Muscle of arm (tissue), 14 donors: ENCODE results near the gene RNF121. TPM values are rescaled to one million over a fixed set of nuclear protein-coding genes. Genes with fewer than 3 reads are reported as not detected.
"Not testable (repeated sequence)": the region's sequence is repeated elsewhere in the genome, so short reads cannot be mapped to it uniquely, and the experiment has no call there.

Experiments used
- DNase-seq: peaks from one replicate; pipeline ENCODE4 v3.0.0-alpha.2; 2013
- long read RNA-seq, 11 donors: transcript quantifications; one replicate each; lab custom pipeline, GENCODE V29; 2026
- polyA plus RNA-seq, 12 donors: library from polyadenylated mRNA; unstranded; fragments of 120-200 nt; gene quantifications; one replicate each; pipeline ENCODE4 v1.2.1, GENCODE V29; 2013; ENCODE audit not compliant: insufficient read length in 12 of 12

RNF121 gene
- polyA plus RNA-seq, result 10 to 100 TPM in 11 of 12 donors, not detected in 1; 24.4 to 35.4 (median 29.2) TPM
- long read RNA-seq, donor 1, partial matches to known transcripts, result 0 of 3 reads
- long read RNA-seq, donor 1, other reads (novel, unspliced or antisense), result 0 of 3 reads
- long read RNA-seq, donor 2, transcript RNF121-201 (9 exons, 2,625 nt), result major isoform, 6 of 10 reads
- long read RNA-seq, donor 2, partial matches to known transcripts, result 0 of 10 reads
- long read RNA-seq, donor 2, other reads (novel, unspliced or antisense), result 0 of 10 reads
- long read RNA-seq, donor 3, partial matches to known transcripts, result 0 of 4 reads
- long read RNA-seq, donor 3, other reads (novel, unspliced or antisense), result 0 of 4 reads
- long read RNA-seq, donor 4, partial matches to known transcripts, result 0 of 6 reads
- long read RNA-seq, donor 4, other reads (novel, unspliced or antisense), result 0 of 6 reads
- long read RNA-seq, donor 5, result 0 reads
- long read RNA-seq, donor 6, partial matches to known transcripts, result 0 of 5 reads
- long read RNA-seq, donor 6, other reads (novel, unspliced or antisense), result 0 of 5 reads
- long read RNA-seq, donor 7, partial matches to known transcripts, result 0 of 3 reads
- long read RNA-seq, donor 7, other reads (novel, unspliced or antisense), result 0 of 3 reads
- long read RNA-seq, donor 8, transcript RNF121-201 (9 exons, 2,625 nt), result major isoform, 8 of 10 reads
- long read RNA-seq, donor 8, partial matches to known transcripts, result 0 of 10 reads
- long read RNA-seq, donor 8, other reads (novel, unspliced or antisense), result 0 of 10 reads
- long read RNA-seq, donor 9, transcript RNF121-201 (9 exons, 2,625 nt), result major isoform, 5 of 6 reads
- long read RNA-seq, donor 9, partial matches to known transcripts, result 0 of 6 reads
- long read RNA-seq, donor 9, other reads (novel, unspliced or antisense), result 0 of 6 reads
- long read RNA-seq, donor 10, partial matches to known transcripts, result 0 of 5 reads
- long read RNA-seq, donor 10, other reads (novel, unspliced or antisense), result 0 of 5 reads
- long read RNA-seq, donor 11, transcript RNF121-201 (9 exons, 2,625 nt), result major isoform, 6 of 7 reads
- long read RNA-seq, donor 11, partial matches to known transcripts, result 0 of 7 reads
- long read RNA-seq, donor 11, other reads (novel, unspliced or antisense), result 0 of 7 reads

DNA sequence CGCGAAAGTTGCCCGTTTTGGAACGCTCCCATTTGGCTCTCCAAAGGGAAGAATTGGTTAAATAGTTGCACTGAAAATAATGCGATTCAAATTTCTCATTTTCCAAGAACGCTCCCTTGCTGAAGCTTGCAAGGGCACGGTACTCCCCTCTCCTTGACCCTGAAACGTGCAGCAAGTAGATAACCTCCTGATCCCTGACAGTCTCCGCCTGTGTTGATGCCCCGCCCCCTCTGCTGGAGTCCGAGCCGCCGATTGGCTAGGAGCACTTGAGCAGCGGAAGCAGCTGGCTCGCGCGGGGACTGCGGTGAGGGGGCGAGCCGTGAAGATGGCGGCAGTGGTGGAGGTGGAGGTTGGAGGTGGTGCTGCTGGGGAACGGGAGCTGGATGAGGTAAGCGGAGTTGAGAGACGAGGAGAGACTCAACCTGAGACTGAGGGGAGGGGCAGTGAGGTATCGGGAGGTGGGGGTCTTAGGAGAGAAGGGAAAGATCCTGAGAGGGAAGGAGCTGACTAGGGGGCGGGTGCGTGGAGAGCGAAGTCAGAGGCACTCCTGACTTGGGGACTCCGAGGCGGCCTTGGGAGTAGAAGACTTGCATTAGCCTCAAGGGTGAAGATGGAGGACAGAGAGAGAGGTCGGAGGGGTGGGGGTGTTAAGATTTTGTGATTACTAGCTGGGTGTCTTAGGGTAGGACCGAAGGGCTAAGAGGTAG lies at the start of gene RNF121:
RNF121 (plus strand) TSS at position 310 of the 707 bp plus-strand sequence; CDS start at position 326, 16 bp downstream.
- DNase-seq, result peak; percentile 97

DNA sequence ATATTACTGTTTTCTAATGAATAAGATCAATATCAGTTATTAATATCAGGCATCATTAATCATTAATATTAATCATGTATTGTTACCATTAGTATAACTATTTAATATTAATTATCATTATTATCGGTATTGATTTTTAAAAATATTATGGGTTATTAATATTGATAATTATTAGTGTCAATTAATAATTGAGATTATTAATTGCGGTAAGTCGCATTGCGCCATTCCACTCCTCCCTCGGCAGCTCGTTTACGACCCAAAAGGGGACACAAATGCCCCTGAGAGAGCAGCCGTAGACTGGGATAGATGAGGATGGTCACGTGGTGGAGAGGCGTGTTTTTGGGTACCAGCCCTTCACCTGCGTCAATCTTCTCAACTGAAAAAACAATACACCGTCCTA lies 43.0 kb upstream of the RNF121 start:
- not testable (repeated sequence) for DNase-seq

DNA sequence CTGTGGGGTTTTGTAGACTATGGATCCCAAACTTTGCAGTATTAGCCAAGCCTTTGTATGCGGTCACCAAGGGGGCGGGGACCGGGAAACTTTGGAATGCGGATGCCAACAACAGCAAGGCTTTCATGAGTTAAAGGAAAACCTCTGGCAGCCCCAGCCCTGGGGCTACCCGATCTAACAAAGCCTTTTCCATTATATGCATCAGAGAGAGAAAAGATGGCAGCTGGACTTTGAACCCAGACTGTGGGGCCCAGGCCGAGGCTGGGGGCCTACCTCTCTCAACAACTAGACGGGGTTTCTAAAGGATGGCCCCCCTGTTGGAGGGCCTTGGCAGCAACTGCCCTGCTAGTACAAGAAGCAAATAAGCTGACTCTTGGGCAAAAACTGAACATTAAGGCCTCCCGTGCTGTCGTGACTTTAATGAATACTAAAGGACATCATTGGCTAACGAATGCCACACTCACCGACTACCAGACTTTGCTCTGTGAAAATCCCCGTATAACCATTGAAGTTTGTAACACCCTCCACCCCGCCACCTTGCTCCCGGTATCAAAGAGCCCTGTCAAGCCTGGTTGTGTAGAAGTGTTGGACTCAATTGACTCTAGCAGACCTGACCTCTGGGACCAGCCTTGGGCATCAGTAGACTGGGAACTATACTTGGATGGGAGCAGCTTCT lies 40.4 kb upstream of the RNF121 start:
- not testable (repeated sequence) for DNase-seq

DNA sequence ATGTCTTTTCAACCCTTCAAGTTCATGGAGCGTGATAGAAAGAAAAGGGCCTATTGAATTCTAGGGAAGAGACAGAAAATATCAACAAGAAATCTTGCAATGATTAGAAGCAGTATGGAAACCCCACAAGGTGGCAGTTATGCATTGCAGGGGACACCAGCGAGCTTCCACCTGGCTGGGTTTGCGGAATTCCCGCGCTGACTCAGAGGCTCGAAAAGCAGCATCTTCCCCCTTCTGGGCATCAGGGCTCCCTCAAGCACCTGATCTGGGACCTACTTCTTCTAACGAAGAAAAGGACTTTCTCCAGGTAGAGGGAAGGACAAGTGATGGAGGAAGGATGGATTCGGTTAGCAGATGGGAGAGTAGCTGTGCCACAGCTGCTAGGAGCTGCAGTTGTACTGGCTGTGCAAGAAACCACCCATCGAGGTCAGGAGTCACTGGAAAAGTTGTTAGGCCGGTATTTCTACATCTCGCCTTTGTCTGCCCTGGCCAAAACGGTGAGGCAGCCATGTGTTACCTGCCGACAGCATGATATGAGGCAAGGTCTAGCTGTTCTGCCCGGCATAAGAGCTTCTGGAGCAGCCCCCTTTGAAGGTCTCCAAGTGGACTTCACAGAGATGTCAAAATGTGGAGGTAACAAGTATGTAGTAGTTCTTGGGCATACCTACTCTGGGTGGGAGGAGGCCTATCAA lies 39.5 kb upstream of the RNF121 start:
- DNase-seq, result not testable (repeated sequence)

DNA sequence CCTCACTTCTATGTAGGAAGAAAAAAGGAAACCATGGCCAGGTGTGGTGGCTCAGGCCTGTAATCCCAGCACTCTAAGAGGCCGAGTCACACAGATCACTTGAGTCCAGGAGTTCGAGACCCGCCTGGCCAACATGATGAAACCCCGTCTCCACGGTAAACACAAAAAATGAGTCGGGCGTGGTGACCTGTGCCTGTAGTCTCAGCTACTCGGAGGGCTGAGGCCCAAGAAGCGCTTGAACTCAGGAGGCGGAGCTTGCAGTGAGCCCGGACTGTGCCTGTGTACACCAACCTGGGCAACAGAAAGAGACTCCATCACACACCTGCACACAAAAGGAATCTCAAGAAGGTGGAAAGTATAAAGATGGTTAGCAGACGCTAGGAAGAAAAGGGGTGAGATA lies 32.9 kb upstream of the RNF121 start:
- no peak for DNase-seq

DNA sequence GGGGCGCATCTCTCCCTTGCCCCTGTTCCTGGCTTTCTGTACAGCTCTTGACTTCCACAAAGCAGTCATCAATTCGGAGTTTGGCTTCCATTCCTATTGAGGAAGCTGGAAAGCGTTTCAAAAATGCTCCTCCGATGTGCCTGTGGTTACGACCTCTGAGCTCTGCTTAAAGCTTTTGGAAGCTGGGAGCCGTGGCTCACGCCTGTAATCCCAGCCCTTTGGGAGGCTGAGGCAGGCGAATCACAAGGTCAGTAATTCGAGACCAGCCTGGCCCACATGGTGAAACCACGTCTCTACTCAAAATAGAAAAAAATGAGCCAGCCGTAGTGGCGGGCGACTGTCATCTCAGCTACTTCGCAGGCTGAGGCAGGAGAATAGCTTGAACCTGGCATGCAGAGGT lies 27.7 kb upstream of the RNF121 start:
- DNase-seq, result not testable (repeated sequence)

DNA sequence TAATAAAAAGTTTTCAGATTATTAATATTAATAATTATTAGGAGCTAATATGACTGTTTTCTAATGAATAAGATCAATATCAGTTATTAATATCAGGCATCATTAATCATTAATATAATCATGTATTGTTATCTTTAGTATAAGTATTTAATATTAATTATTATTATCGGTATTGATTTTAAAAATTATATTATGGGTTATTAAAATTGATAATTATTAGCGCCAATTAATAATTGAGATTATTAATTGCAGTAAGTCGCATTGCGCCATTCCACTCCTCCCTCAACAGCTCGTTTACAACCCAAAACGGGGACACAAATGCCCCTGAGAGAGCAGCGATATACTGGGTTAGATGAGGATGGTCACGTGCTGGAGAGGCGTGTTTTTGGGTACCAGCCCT lies 20.6 kb upstream of the RNF121 start:
- no peak for DNase-seq

DNA sequence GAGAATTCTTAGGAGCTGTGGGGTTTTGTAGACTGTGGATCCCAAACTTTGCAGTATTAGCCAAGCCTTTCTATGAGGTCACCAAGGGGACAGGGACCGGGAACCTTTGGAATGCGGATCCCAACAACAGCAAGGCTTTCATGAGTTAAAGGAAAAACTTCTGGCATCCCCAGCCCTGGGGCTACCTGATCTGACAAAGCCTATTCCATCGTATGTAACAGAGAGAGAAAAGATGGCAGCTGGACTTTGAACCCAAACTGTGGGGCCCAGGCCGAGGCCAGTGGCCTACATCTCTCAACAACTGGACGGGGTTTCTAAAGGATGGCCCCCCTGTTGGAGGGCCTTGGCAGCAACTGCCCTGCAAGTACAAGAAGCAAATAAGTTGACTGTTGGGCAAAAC lies 18.1 kb upstream of the RNF121 start:
- not testable (repeated sequence) for DNase-seq

DNA sequence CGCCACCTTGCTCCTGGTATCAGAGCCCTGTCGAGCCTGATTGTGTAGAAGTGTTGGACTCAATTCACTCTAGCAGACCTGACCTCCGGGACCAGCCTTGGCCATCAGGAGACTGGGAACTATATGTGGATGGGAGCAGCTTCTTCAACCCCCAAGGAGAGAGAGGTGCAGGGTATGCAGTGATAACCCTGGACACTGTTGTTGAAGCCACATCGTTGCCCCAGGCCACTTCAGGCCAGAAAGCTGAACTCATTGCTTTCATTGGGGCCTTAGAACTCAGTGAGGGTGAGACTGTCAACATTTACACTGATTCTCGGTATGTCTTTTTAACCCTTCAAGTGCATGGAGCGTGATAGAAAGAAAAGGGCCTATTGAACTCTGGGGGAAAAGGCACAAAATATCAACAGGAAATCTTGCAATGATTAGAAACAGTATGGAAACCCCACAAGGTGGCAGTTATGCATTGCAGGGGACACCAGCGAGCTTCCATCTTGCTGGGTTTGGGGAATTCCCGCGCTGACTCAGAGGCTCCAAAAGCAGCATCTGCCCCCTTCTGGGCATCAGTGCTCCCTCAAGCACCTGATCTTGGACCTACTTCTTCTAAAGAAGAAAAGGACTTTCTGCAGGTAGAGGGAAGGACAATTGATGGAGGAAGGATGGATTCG lies 17.4 kb upstream of the RNF121 start:
- DNase-seq, result not testable (repeated sequence)

DNA sequence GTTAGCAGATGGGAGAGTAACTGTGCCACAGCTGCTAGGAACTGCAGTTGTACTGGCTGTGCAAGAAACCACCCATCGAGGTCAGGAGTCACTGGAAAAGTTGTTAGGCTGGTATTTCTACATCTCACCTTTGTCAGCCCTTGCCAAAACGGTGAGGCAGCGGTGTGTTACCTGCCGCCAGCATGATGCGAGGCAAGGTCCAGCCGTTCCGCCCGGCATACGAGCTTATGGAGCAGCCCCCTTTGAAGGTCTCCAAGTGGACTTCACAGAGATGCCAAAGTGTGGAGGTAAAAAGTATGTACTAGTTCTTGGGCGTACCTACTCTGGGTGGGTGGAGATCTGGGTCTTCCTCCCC lies 16.9 kb upstream of the RNF121 start:
- not testable (repeated sequence) for DNase-seq

DNA sequence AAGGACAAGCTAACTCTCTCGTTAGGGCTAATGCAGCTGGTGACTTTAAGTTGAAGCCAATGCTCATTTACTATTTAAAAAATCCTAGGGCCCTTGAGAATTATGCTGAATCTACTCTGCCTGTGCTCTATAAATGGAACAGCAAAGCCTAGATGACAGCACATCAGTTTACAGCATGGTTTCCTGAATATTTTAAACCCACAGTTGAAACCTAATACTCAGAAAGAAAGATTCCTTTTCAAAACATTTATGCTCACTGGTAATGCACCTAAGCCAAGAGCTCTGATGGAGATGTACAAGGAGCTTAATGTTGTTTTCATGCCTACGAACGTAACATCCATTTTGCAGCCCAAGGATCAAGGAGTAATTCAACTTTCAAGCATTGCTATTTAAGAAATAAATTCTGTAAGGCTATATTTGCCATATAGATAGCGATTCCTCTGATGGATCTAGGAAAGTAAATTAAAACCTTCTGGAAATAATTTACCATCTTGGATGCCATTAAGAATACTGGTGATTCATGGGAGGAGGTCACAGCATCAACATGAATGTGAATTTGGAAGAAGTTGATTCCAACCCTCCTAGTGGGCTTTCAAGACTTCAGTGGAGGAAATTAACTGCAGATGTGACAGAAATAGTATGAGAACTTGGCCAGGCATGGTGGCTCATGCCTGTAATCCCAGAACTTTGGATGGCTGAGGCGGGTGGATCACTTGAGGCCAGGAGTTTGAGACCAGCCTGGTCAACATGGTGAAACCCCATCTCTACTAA lies 14.9 kb upstream of the RNF121 start:
- DNase-seq, result no peak

DNA sequence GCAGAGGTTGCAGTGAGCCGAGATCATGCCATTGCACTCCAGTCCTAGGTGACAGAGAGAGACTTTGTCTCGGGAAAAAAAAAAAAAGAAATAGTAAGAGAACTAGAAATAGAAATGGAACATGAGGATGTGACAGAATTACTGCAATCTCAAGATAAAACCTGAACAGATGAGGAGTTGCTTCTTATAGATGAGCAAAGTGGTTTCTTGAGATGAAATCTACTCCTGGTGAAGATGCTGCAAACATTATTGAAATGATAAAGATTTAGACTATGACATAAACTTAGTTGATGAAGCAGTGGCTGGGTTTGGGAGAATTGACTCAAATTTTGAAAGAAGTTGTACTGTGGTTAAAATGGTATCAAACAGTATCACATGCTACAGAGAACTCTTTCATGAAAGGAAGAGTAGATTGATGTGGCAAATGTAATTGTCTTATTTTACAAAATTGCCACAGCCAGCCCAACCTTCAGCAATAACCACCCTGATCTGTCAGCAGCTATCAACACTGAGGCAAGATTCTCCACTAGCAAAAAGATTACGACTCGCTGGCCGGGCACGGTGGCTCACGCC lies 14.1 kb upstream of the RNF121 start:
- DNase-seq, result no peak

DNA sequence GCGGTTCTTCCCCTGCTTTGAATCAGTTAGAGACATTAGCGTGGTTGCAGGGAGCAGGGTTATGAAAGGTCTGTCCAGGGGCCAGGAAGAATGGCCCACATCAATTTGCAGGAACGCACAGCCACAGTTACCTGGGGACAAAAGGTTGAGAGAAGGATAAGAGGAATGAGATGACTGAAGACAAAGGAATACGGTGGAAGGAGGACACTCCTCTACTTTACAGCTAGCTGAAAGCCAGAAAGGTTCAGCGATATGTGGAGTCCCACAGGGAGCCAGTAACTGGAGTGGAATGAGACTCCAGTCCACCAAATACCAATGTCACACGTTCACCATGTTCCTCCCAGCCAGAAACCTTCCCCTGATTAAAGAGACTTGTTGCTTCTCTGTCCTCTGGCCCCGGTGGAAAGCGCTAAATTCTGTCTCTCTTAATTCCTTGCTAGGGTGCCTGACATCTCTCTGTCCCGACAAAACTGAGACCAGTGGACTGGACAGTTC lies 11.2 kb upstream of the RNF121 start:
- no peak for DNase-seq

DNA sequence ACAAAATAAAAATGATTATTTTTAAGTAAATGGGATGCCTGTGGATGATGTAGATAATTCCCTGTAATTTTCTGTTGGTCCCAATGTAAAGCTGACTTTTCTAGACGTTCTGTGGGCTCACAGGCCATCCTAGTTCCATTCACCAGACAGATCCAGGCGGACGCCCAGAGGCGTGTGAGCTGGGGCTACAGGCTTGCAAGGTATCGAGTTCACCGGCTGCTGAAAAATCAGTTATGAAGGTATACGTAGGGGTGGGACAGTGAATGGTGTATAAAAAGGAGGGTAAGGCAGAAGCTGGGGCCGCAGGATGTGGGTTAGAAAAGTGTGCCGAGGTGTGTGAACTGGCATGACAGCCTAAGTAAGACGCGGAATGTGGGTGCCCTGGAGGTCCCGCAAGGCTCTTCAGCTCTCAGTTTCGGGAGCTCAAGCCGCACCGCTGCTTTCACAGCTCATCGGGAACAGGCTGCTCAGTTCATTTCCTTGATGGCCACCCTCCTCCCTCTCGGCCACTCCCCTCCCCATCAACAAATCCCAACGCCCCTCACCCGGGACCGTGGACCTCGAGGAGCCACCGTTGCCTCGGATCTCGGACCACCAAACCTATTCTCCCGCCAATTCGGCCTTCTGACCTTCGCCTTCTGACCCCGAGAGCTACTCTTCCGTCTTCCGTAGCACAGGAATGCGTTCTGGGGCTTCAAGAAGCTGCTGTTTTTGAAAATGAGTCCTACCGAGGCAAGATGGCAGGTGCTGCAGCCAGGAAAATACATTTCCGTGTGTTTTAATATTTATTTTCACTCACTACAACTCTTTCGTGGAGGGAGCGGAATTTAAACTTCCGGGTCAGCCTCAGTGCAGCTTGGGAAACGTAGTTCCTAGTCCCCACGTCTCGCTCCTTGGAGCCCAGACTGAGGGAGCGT lies 768 bp upstream of the RNF121 start, which contains the start of gene XNDC1N:
XNDC1N (minus strand) TSS at position 775 of the 917 bp plus-strand sequence. CDS start 5,241 bp downstream, outside the sequence.
- no peak for DNase-seq

DNA sequence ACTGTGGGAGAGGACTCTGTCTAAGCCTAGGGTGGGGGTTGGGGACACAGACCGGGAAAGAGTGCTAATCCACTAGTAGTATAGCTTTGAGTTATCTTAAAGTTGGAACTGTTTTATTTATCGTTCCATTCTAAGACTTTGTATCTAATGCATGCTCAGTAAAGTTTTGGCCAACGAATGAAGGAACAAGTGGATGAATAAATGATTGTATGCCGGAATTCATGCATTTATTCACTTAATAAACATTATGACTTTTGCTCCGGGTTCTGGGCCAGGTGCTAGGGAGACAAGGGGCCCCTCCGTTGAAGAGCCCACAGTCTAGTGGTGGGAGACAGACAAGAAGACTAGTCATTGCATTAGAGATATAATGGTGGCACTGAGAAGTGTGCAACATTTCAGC lies 645 bp downstream of the RNF121 start:
- no peak for DNase-seq

DNA sequence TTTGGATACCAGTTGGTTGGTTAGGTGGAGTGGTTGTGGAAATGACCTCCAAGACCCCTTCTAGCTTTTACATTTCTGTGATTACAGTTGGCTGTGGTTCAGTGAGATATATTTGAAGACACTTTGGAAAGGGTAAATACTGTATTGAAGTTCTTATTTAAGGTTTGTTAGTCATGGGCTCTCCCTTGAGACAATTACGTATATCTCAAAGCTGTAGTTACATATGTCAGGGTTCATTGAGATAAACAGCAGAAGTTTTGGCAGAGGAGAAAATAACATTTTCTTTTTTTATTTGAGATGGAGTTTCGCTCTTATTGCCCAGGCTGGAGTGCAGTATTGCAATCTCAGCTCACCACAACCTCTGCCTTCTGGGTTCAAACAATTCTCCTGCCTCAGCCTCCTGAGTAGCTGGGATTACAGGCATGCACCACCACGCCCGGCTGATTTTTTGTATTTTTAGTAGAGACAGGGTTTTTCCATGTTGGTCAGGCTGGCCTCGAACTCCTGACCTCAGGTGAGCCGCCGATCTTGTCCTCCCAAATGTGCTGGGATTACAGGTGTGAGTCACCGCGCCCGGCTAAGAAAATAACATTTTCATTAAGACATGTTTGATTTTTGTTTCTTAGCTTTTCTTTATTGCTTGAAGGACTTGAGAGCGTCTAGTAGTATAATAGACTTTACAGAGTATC lies 1.9 kb downstream of the RNF121 start:
- no peak for DNase-seq

DNA sequence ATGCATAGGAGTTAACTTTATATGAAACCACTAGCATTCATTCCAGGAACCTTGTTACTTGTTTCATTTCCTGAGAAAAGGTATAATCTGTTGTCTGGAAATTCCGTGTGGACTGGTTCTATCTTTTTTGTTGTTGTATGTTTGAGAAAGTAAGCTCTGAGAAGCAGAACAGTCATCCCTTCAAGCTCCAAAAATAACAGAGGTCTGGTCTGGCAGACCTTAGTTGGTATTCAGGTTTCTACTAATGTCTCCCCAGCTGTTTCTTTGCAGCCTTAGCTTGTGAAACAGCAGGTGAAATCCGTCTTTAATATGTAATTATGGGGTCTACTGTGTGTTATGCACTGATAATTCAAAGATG lies 2.4 kb downstream of the RNF121 start:
- no peak for DNase-seq
